Measurements from ENCODE around the gene GGT1.
"Not testable (repeated sequence)": the region's sequence is repeated elsewhere in the genome, so short reads cannot be mapped to it uniquely, and the experiment has no call there.

Gene GGT1

DNA sequence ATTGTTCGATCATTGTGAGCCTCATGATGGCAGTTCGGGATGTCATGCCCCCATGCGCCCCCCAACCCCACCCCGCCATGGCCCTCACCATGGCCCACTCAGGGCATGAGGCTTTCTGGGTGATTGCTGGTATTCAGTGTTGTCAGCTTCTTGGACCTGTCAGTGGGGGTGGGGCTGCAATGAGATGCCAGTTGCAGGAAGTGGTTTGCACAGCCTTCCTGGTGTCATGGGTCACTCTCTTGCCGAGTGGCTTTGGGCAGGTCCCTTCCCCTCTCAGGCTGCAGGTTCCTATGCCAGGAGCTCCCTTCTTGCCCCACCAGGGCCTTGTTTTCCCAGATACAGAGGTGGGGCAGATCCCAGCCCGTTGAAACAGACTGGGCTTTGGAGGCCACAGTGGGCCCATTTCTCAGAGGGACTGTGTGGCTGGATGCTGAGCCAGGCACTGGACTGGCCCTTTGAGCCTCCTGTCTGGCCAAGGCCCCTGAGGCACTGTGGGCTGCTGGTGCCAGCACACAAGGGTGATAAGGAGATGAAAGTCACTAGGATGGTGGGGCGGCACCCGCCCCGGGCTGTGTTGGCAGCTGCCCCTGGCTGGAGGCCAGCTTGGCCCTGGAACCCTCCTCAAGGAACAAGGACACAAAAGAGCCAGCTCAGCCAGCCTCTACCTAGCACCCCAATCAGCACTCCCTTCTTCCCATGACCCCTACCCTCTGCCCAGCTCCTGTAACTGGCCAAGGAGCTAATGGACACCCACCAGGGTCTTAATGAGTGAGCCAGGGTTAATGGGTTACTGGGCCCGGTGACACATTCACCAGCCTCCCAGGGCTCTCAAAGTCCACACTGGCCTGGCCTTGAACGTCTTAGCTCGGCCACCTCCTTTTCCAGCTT is 1.5 kb upstream of the GGT1 start:
- DNase-seq (ENCODE audit: low read depth in 2 of 2) = no peak
- TF ChIP-seq, protein P1, sequence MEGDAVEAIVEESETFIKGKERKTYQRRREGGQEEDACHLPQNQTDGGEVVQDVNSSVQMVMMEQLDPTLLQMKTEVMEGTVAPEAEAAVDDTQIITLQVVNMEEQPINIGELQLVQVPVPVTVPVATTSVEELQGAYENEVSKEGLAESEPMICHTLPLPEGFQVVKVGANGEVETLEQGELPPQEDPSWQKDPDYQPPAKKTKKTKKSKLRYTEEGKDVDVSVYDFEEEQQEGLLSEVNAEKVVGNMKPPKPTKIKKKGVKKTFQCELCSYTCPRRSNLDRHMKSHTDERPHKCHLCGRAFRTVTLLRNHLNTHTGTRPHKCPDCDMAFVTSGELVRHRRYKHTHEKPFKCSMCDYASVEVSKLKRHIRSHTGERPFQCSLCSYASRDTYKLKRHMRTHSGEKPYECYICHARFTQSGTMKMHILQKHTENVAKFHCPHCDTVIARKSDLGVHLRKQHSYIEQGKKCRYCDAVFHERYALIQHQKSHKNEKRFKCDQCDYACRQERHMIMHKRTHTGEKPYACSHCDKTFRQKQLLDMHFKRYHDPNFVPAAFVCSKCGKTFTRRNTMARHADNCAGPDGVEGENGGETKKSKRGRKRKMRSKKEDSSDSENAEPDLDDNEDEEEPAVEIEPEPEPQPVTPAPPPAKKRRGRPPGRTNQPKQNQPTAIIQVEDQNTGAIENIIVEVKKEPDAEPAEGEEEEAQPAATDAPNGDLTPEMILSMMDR (IDR thresholded peaks at IDR 0.05; ENCODE audit: low read depth, low read length) = no peak
- no peak overlapping the region for H3K4me3 ChIP-seq (replicated peaks in 1 of 2; ENCODE audit: low read depth in 2 of 2, low read length in 2 of 2)

DNA sequence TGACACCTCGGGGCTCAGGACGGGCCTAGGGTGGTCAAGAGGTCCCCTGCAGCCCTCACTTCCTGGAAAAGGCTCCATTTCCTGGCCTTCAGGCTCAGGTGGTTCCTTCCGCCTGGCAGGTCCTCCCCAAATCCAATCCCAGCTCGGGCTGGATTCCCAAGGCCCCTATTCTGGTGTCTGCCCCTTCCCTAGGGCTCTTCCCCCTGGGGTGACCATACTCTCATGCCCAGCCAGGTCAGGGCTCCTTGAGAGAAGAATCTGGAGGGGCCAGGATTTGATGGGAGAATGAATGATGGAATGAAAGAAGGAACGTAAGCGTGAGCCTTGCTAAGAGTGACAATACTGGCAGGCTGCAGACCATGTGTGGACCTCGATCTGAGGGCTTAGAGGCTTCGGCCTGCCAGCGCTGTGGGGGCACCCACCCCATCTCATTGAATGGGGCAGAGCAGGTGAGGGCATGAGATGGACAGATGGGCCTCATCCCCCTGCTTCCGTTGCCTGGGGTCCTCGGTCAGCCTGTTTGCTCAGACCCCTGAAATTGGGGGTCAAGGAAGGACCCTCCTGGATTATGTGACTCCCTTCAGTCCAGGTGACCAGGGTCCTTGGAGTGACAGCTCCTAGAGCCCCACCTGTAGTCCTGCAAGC is 766 bp upstream of the GGT1 start:
- not testable (repeated sequence) for H3K4me3 ChIP-seq (replicated peaks in 1 of 2; ENCODE audit: low read depth in 2 of 2, low read length in 2 of 2); DNase-seq (ENCODE audit: low read depth in 2 of 2)

GRCh38 chr22:24603770-24604629 is 1.0 kb downstream of the GGT1 start:
- DNase-seq (ENCODE audit: low read depth in 2 of 2); H3K4me3 ChIP-seq (replicated peaks in 1 of 2; ENCODE audit: low read depth in 2 of 2, low read length in 2 of 2): not testable (repeated sequence)

GRCh38 chr22:24606340-24606739 is 3.3 kb downstream of the GGT1 start:
- not testable (repeated sequence) for DNase-seq (ENCODE audit: low read depth in 2 of 2); H3K4me3 ChIP-seq (replicated peaks in 1 of 2; ENCODE audit: low read depth in 2 of 2, low read length in 2 of 2)

GRCh38 chr22:24607429-24607983 is 4.5 kb downstream of the GGT1 start:
- peak in 1 of 2 donors; percentile 40 for DNase-seq (ENCODE audit: low read depth in 2 of 2)
- H3K4me3 ChIP-seq (replicated peaks in 1 of 2; ENCODE audit: low read depth in 2 of 2, low read length in 2 of 2) = not testable (repeated sequence)

GRCh38 chr22:24608327-24608726 is 5.3 kb downstream of the GGT1 start:
- H3K4me3 ChIP-seq (replicated peaks in 1 of 2; ENCODE audit: low read depth in 2 of 2, low read length in 2 of 2) = not testable (repeated sequence)

GRCh38 chr22:24609888-24610287 is 6.9 kb downstream of the GGT1 start:
- H3K4me3 ChIP-seq (replicated peaks in 1 of 2; ENCODE audit: low read depth in 2 of 2, low read length in 2 of 2); DNase-seq (ENCODE audit: low read depth in 2 of 2): not testable (repeated sequence)

More at GRCh38 chr22:24608327-24608726, 5.3 kb downstream of the GGT1 start:
- not testable (repeated sequence) for DNase-seq (ENCODE audit: low read depth in 2 of 2)

DNA sequence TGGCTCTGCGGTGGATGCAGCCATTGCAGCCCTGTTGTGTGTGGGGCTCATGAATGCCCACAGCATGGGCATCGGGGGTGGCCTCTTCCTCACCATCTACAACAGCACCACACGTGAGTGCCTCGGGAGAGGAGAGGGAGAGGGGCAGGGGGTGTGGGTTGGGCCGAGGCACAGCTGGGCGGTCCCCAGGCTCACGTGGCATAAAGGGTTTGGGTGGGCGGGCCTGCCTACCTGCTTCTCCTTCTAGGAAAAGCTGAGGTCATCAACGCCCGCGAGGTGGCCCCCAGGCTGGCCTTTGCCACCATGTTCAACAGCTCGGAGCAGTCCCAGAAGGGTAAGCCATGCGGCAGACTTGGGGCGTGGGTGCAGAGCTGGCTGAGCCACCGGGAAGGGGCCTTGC is 11.8 kb downstream of the GGT1 start:
- not testable (repeated sequence) for H3K4me3 ChIP-seq (replicated peaks in 1 of 2; ENCODE audit: low read depth in 2 of 2, low read length in 2 of 2); DNase-seq (ENCODE audit: low read depth in 2 of 2)

DNA sequence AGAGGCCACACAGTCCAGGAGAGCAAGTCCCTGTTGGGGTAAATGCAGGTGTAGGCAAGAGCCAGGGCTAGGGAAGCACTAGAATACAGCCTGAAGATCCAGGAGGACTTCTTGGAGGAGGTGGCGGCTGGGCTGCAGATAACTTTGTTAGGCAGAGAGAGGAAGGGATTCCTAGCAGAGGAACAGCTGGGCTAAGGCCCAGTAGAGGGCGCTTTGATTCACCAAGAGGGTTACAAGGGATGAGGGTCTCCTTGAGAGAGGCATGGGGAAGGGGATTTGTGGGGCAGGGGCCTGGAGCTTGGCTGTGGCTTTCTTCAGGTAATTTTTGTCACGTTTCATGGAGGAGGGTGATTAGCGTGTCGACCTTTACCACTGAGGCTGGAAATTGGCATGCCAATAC is 18.3 kb downstream of the GGT1 start:
- DNase-seq (ENCODE audit: low read depth in 2 of 2); H3K4me3 ChIP-seq (replicated peaks in 1 of 2; ENCODE audit: low read depth in 2 of 2, low read length in 2 of 2): not testable (repeated sequence)

DNA sequence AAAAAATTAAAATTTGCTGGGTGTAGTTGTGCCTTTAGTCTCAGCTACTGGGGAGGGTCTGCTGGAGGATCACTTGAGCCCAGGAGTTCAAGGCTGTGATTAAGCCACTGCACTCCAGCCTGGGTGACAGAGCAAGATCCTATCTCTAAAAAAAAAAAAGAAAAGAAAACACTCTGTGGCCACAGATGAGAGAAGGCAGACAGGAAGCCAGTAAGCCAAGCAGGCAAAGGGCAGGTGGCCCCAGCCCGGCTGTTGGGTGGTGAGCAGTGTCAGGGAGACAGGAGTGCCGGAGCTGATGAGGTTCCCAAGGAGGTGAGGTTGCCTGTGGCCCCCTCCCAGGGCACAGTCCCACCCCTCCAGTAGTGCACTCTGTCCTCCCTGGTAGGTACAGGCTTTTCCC is 19.6 kb downstream of the GGT1 start:
- not testable (repeated sequence) for H3K4me3 ChIP-seq (replicated peaks in 1 of 2; ENCODE audit: low read depth in 2 of 2, low read length in 2 of 2); DNase-seq (ENCODE audit: low read depth in 2 of 2)

GRCh38 chr22:24627911-24628310 is 24.9 kb downstream of the GGT1 start:
- H3K4me3 ChIP-seq (replicated peaks in 1 of 2; ENCODE audit: low read depth in 2 of 2, low read length in 2 of 2); DNase-seq (ENCODE audit: low read depth in 2 of 2): not testable (repeated sequence)

- H3K4me3 ChIP-seq (replicated peaks in 1 of 2; ENCODE audit: low read depth in 2 of 2, low read length in 2 of 2) = not testable (repeated sequence)
- peak; percentile 33 to 41 for DNase-seq (ENCODE audit: low read depth in 2 of 2)
- TF ChIP-seq, protein P1 (IDR thresholded peaks at IDR 0.05; ENCODE audit: low read depth, low read length) = peak; percentile 42
Measured at GRCh38 chr22:24629069-24629468, 26.1 kb downstream of the GGT1 start.

- peak in 1 of 2 donors; percentile 25 for DNase-seq (ENCODE audit: low read depth in 2 of 2)
- not testable (repeated sequence) for H3K4me3 ChIP-seq (replicated peaks in 1 of 2; ENCODE audit: low read depth in 2 of 2, low read length in 2 of 2)
Measured at GRCh38 chr22:24630812-24631427, 27.9 kb downstream of the GGT1 start.

DNA sequence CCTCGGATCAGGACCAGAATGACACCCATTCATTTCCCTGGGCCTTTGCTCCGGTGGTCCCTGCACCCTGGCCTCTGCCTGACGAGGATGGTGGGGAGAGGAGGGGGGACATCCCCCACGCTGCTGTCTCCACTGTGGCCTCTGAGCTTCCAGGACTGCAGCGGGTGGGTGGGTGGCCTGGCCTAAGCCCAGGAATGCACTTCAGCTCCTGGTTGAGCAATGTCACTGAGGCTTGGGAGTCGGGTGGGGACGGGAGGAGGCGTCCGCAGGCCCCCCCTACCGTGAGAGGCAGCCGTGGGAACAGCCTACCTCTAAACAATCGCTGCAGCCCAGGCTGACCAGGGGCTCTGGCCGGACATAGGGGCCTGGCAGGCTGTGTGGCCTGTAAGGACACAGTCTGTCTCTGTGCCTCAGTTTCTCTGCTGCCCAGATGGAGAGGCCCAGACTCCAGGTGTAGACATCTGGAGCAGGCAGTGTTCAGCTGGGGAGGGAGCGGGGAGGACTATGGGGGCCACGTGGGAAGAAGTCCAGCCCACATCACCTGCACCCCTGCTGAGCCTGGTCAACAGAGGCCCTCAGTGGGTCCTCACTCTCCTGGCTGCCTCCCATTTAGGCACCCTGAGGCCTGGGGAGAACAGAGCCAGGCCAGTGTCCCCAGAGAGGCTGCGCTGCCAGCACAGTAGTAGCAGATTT is 28.6 kb downstream of the GGT1 start:
- H3K4me3 ChIP-seq (replicated peaks in 1 of 2; ENCODE audit: low read depth in 2 of 2, low read length in 2 of 2) = not testable (repeated sequence)
- DNase-seq (ENCODE audit: low read depth in 2 of 2) = peak in 1 of 2 donors; percentile 50
